Breast epithelium (tissue), 4 donors: ENCODE measurements around the gene GLMP. TPM values are rescaled to one million over a fixed set of nuclear protein-coding genes. Genes with fewer than 3 reads are reported as not detected.

Source experiments
- DNase-seq, 2 donors: peaks; one replicate each; pipeline ENCODE4 v3.0.0-alpha.2; 2019; ENCODE audit warnings: low spot score in 2 of 2
- H3K27ac ChIP-seq, 2 donors: fragments of 200-600 bp; sonication (generic) in 1 of 2; one replicate each; pipeline ENCODE4 v1.5.1; 2016 to 2019; ENCODE audit warnings: mild to moderate bottlenecking in 1 of 2
- H3K27me3 ChIP-seq, 2 donors: fragments of 200-600 bp; sonication (generic) in 1 of 2; one replicate each; pipeline versions ENCODE4 v1.5.1 to v1.6.0; 2017 to 2019; ENCODE audit warnings: control low read depth in 1 of 2, mild to moderate bottlenecking in 1 of 2
- H3K36me3 ChIP-seq: fragments of 200-600 bp; one replicate; pipeline ENCODE4 v1.5.1; 2019
- H3K4me1 ChIP-seq, 2 donors: fragments of 200-600 bp; sonication (generic); one replicate each; pipeline ENCODE4 v1.5.1; 2016 to 2019; ENCODE audit warnings: control low read depth in 1 of 2
- H3K4me3 ChIP-seq, 3 donors: fragments of 200-600 bp; sonication (generic); 1 replicate in 2 of 3; 2 replicates in 1 of 3; pipeline ENCODE4 v1.5.1; 2016 to 2019; ENCODE audit warnings: mild to moderate bottlenecking in 3 of 3, moderate library complexity in 2 of 3
- H3K9me3 ChIP-seq, 2 donors: fragments of 200-600 bp; sonication (generic) in 1 of 2; one replicate each; pipeline ENCODE4 v1.5.1; 2016 to 2019; ENCODE audit warnings: control low read depth in 1 of 2
- CTCF ChIP-seq, 3 donors: fragments of 450-650 bp; IDR thresholded peaks; one replicate each; pipeline ENCODE4 v1.5.1; 2016 to 2017; ENCODE audit warnings: antibody characterized with exemption in 3 of 3, mild to moderate bottlenecking in 3 of 3, moderate library complexity in 3 of 3
- POLR2A ChIP-seq: fragments of 450-650 bp; IDR thresholded peaks from one replicate; pipeline ENCODE4 v1.6.1; 2016; ENCODE audit warnings: antibody characterized with exemption, mild to moderate bottlenecking, moderate library complexity
- POLR2AphosphoS5 ChIP-seq, 3 donors: sonication (generic); formaldehyde crosslinking; IDR thresholded peaks; one replicate each; pipeline ENCODE4 v1.6.1; 2017; ENCODE audit warnings: antibody characterized with exemption in 3 of 3
- intact Hi-C: fragments of 100-400 bp; cut with DNase I; formaldehyde crosslinking; loops from one replicate; pipeline ENCODE4 v1.15.1; 2023; ENCODE audit warnings: low total_unique reads
- total RNA-seq, 3 donors: library from RNA; depleted of rRNA; stranded (reverse); fragments of >200 nt; gene quantifications; one replicate each; pipeline ENCODE4 v1.1.0, GENCODE V29; 2016

GLMP gene
- total RNA-seq, 3 donors from 2014 or later, result 36.4 to 68.5 (median 40.2) TPM

- no peak for DNase-seq
- Histone ChIP-seq H3K4me1 (peaks cover 0 to 18% of the 10 kb centered on the region in 2 donors), H3K9me3 (no peaks in the 10 kb centered on the region), H3K27ac (no peak overlapping the region), H3K36me3 (no peaks in the 10 kb centered on the region), H3K4me3 (no peak overlapping the region), H3K27me3 (no peaks in the 10 kb centered on the region)
- intact Hi-C loops, result loop anchor here (2.0 kb wide), 1 partner anchor 19 kb away; the partner anchor contains the start of gene VHLL
- TF ChIP-seq POLR2A (no peak), CTCF (IDR thresholded peaks at IDR 0.05) (no peak), POLR2AphosphoS5 (IDR thresholded peaks at IDR 0.05) (no peak)
These were observed 15.6 kb downstream of the GLMP start for GRCh38 chr1:156279837-156280236.

GRCh38 chr1:156276966-156277381, 18.5 kb downstream of the GLMP start:
- H3K36me3 ChIP-seq, result peaks cover 4% of the 10 kb centered on the region
- intact Hi-C loops, result no loop called here
- TF ChIP-seq POLR2AphosphoS5 (IDR thresholded peaks at IDR 0.05), result no peak
- TF ChIP-seq POLR2A, result no peak
- TF ChIP-seq CTCF (IDR thresholded peaks at IDR 0.05), result no peak

GRCh38 chr1:156276532-156276931, 18.9 kb downstream of the GLMP start:
- H3K4me1 ChIP-seq, result peaks cover 0 to 6% of the 10 kb centered on the region in 2 donors
- no peak overlapping the region for H3K4me3 ChIP-seq
- H3K27ac ChIP-seq, result no peak overlapping the region
- no peaks in the 10 kb centered on the region for H3K27me3 ChIP-seq
- TF ChIP-seq POLR2A (no peak), CTCF (IDR thresholded peaks at IDR 0.05) (no peak), POLR2AphosphoS5 (IDR thresholded peaks at IDR 0.05) (no peak)
- peaks cover 4% of the 10 kb centered on the region for H3K36me3 ChIP-seq
- no peak for DNase-seq
- intact Hi-C loops, result no loop called here
- H3K9me3 ChIP-seq, result no peaks in the 10 kb centered on the region

More at GRCh38 chr1:156276966-156277381, 18.5 kb downstream of the GLMP start:
- DNase-seq, result no peak
- Histone ChIP-seq H3K9me3 (no peaks in the 10 kb centered on the region), H3K4me1 (peaks cover 0 to 8% of the 10 kb centered on the region in 2 donors), H3K27me3 (no peaks in the 10 kb centered on the region), H3K4me3 (no peak overlapping the region), H3K27ac (no peak overlapping the region)

- intact Hi-C loops, result no loop called here
- Histone ChIP-seq H3K36me3 (peaks cover 20% of the 10 kb centered on the region), H3K4me3 (no peak overlapping the region), H3K4me1 (no peaks in the 10 kb centered on the region), H3K27ac (no peak overlapping the region), H3K9me3 (no peaks in the 10 kb centered on the region), H3K27me3 (no peaks in the 10 kb centered on the region)
- no peak for TF ChIP-seq CTCF (IDR thresholded peaks at IDR 0.05)
- TF ChIP-seq POLR2A, result no peak
- TF ChIP-seq POLR2AphosphoS5 (IDR thresholded peaks at IDR 0.05), result no peak
- DNase-seq, result no peak
These were observed 25.2 kb downstream of the GLMP start for GRCh38 chr1:156270314-156270713.

GRCh38 chr1:156268336-156268735, 27.1 kb downstream of the GLMP start:
- Histone ChIP-seq H3K4me3 (no peak overlapping the region), H3K36me3 (peaks cover 20% of the 10 kb centered on the region), H3K4me1 (no peaks in the 10 kb centered on the region), H3K27ac (no peak overlapping the region), H3K27me3 (no peaks in the 10 kb centered on the region), H3K9me3 (no peaks in the 10 kb centered on the region)
- TF ChIP-seq CTCF (IDR thresholded peaks at IDR 0.05) (no peak), POLR2A (no peak), POLR2AphosphoS5 (IDR thresholded peaks at IDR 0.05) (no peak)
- no peak for DNase-seq
- intact Hi-C loops, result no loop called here
